GM21619 (cell line): ENCODE measurements around the gene ZNF467.

Experiments
- ATAC-seq: cut with Tn5 transposase; IDR thresholded peaks from one replicate; pipeline ENCODE4 v1.9.1; 2021; ENCODE audit not compliant: unreplicated experiment

The ZNF467 gene

DNA sequence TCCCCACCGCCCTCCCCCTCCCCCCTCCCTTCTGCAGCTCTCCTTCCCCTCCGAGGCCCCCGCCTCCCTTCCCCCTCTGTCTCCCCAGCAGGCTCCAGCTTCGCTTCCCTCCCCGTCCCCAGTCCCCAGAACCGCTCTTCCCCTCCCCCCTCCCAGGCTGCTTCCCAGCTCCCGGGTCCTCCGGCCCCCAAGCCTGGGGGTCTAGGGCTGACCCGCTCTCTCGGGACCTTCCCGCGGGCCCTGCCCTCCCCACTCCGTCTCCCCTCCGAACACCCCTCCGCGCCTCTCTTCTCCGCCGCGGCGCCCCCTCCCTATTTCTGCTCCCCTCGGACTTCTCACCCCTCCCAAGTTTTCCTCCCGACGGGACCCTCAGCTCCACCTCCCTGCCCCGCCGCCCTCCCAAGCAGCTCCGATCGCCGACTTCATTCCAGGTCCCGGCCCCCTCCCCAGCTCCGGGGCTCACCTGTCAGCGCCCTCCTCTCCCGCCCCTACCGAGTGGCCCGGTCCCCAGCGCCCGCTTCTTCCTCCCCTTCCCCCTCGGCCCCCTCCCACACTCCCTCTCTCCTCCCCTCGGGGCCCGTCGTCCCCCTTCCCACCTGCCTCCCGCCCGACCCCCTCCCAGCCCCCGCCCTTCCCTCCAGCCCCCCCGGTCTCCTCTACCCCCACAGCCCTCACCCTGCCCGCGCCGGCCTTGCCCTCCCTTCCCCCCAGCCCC, 990 bp downstream of the ZNF467 start:
- ATAC-seq: no peak

DNA sequence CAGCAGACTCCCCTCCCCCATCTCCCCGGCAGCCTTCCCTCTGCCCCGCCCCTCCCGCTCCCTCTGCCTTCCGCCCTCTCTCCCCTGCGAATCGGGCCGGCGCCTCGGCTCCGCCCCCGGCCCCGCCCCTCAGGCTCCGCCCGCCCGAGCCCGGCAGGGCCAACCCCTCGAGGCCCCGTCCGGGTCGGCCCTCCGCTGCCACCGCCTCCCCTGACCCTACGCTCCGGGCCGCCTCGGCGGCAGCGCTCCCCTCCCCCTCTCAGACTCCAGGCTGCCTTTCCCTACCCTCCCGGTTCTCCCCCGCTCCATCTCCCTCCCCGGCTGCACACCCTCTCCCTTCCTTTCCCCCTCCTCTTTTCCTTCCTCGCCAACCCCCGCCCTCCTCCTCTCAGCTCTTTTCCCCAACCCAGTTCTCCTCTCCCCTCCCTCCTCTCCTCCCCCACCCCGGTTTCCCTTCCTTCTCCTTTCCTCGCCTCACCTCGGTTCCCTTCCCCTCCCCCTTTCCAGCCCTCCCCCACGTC, 1.6 kb downstream of the ZNF467 start:
- ATAC-seq: peak; percentile 95

DNA sequence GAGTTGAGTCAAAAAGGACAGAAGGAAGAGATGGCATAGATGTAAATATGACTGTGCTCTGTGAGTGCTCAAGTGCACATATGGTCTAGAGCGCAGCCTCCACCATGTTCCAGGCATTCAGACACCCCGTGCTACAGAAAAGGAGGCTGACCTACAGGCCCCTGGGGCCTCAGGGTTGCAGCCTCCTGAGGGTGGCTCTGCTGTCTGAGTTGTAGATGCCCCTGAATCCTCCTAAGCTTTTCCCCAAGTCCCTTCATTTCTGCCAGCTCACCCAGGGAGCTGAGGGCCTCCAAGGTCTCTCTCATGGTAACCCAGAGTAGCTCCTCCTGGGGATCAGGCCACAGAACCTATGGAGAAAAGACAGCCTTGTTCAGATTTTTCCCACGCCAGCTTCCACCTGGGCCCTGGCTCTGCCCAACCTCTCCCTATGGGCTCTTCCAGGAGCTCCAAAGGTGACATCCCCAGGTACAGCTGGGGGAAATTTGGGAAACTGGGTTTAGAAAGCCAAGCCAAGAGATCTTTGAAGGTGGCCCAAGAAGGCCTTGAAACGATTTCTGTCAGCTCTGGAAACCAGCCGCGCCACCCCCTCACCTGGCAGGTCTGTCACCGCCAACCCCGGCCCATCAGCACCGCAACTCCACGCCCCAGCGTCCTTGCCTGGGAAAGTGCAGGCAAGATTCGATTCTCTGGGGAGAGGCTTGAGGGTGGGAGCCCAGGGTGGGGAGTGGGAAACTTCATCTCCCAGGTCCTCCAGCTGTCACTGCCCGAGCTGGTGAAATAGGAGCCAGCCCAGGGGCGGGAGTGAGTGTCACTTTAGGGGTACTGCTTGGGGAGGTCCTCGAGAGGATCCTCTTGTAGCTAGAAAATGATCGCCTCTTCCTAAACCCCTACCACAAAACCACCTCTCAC, 2.4 kb downstream of the ZNF467 start:
- peak; percentile 19 for ATAC-seq

DNA sequence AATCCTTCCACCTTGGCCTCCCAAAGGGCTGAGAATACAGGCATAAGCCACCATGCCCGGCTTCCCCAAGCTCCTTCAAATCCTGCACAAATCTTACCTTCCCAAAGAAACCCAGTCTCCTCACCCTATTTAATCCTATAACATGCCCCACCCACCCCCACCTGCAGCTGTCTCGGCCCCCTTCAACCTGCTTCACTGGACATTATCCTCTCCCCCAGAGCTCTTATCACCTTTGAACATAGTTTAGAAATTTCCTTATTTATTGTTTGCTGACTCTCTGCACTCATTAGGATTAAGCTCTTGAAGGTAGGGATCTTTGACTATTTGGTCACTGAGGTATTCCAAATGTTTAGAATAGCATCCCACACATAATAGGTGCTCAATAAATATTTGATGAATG, 3.5 kb downstream of the ZNF467 start:
- ATAC-seq: no peak

DNA sequence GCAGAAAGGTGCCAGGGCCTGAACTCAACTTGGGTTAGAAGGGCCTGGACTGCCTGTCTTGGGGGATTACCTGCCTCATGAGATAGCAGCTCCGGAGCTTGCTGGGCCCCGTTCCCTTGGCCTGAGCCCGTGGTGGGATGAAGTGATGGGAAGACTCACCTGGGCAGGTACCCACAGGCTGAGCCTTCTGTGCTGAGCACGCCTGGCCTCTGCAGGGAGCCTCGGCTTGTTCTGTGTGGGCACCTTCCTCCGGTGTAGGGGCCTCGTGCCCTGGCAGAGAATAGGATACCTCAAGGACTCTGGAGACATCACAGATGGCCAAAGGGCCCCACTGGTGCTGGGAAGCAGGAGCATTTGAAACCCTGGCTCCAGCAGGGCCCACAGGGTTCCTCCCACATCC, 4.5 kb downstream of the ZNF467 start:
- ATAC-seq: no peak

DNA sequence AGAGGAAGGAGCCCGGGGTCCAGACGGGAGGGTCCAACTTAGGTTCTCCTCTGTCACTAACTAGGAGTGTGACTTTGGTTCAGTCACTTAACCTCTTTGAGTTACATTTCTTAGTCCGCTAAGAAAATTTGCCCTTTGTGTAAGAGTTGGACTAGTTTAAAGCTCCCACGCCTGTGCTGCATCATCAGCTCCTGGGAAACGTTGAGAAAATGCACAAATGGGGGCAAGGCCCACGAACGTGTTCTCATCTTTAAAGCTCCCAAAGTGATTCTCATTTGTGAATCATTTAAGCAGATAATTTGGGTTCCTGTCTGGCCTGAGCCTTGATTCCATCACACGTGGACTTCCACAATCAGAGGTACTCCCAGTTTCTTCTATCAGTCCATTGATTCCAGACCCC, 6.3 kb downstream of the ZNF467 start:
- no peak for ATAC-seq

DNA sequence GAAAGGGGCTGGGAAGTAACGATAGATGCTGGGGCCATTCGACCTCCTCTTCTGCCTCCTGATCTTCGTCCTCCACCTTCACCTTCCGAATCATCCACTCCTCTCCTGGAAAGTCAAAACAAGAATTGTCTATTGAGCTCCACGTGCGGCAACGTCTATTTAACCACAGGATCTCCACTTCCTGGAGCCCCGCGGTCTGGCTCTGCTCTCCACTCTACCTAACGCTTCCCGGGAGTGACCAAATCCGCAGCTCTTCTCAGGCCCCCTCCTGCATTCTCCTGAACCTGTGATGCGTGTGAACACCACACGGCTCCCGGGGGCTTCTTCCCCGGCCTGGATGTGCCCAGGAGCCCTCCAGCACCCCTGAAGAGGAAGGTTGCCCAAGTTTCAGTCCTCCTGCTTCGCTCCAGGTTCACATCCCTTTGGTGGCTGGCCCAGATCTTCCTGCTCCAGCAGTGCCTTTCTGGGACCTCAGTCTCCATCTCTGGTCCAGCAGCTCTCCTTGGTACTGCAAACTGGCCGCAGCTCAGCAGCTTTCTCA, 7.2 kb downstream of the ZNF467 start:
- ATAC-seq: no peak

DNA sequence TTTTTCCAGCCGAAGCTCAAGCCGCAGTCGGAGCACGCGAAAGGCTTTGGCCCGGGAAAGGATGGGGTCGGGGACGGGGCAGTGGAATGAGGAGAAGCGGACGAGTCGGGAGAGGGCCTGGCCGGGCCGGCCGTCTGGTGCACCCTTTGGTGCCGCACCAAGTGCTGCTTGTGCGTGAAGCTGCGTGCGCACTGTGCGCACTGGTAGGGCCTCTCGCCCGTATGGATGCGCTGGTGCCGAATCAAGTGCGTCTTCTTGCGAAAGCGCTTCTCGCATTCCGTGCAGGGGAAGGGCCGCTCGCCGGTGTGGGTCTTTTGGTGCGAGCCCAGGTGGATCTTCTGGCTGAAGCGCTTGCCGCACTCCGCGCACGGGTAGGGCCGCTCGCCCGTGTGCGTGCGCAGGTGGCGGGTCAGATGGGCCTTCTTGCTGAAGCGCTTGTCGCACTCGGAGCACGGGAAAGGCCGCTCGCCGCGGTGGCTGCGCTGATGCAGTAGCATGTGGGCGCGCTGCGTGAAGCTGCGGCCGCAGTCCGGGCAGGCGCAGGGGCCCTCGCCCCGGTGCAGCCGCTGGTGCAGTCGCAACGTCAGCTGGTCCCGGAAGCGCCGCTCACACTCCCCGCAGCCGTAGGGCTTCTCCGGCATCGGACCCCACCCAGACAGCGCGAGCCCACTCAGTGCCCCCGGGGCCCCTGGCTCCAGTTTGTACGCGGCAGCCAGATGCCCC, 7.8 kb downstream of the ZNF467 start:
- ATAC-seq: no peak

DNA sequence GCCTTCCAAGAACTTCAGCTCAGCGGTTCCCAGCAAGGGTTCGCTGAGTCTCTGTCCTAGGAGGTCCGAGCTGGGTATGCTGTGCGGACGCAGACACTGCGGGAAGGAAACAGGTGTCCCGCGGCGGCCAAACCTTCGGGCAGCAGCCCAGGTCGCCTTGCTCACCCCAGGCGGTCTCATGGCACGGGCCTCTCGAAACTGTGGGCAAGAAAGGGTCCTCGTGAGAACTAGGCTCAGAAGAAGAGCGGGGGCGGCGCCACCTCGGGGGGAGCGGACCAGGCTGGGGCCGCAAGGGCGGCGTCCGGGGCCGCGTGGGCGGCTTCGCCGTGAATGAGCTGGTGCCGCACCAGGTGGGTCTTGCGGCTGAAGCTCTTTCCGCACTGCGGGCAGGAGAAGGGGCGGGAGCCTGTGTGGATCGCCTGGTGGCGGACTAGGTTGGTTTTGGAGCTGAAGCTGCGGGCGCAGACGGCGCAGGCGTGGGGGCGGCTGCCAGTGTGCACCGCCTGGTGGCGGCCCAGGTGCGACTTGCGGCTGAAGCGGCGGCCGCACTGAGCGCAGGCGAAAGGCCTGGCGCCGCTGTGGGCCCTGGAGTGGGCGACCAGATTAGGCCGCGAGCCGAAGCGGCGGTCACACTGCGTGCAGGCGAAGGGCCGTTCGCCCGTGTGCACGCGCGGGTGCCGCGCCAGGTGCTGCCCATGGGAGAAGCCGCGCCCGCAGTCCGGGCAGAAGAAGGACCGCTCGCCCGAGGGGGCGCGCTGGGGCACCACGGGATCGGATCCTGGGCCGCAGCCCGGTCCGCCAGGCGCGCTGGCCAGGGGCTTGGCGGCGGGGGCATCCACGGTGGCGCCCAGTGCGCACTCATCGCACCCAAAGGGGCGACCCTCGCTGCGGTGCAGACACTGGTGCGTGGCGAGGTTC, 8.6 kb downstream of the ZNF467 start:
- ATAC-seq: no peak

DNA sequence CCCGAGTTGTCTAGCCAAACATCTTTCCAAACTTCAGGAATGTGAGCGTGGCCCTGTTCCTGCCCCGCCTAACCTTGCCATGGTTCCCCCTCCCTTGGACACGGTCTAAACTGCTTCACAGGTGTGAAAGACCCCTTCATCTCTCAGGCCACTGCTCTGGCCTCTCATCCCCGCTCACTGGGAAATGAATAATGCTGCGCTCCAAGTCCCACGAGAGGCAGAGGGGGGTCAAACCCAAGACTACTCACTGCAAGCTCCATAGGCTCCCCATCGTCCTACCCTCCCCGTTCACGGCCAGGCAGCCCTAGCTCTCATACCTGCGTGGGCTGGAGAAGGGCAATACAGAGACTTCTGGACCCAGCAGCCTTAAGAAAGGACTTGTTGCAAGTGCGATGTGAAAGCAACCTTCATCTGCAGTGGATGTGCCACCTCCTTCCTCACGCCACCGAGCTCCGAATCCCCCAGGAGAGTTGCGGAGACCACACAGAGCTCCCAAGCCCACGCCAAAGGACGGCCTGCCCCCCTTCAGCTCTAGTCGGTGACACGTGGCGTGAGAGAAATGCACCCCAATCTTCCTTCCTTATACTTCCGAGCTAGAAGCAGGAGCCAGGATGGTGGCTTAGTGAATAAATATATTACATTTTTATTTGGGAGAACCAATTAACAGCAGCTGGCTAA, 9.7 kb downstream of the ZNF467 start:
- ATAC-seq: no peak

DNA sequence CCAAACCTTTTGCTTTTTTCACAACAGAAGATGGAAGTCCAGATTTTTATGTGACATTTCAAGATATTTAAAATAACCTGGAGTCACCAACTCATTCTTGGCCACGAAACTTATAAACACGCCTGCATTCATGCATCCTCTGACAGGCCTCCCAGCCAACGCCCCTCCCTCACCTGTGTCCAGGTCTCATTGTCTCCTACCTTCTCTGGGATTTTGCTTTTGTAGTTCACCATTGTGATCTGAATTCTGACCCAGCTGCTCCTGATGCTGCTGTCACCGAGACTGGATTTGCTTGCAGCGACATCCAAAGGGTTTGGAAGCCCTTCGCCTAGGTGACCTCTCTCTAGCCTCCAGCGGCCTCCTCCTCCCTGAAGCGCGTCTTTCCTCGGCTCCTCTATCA, 10.8 kb downstream of the ZNF467 start:
- ATAC-seq: no peak

DNA sequence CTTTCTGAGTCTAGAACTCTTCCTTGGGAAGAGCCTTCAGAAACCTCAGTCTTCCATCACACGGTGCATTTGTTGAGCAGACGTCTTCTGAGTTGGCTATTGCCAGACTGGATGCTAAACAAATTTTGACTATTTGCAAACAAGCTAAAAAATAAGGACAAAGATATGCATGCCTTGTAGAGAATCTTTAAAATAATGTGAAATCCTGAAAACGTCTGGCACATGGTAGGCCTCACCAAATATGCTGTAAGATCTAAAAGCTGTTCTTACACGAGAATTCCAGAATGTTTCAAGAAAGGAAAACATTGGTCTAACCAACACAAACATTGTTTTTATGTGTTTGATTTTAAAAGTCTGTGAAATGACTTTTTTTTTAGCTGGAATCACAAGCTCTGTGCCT, 11.3 kb downstream of the ZNF467 start:
- ATAC-seq: no peak

DNA sequence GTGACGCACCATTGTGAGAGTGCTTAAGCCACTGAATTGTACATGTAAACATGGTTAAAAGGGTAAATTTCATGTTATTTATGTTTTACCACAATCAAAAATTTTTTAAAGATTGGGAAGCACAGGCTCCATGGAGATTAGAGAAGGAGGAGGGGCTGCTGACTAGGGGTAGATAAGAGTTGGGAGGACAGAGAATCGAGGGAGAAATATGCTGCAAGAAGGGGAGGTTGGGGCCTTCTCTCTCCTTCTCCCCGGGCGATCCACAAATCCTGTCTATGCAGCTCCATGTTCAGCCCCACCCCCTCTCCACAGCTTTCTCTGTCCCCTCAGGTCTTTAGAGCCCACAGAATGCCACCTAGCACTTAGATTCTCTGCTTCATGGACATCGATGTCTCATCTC, 12.1 kb downstream of the ZNF467 start:
- no peak for ATAC-seq

DNA sequence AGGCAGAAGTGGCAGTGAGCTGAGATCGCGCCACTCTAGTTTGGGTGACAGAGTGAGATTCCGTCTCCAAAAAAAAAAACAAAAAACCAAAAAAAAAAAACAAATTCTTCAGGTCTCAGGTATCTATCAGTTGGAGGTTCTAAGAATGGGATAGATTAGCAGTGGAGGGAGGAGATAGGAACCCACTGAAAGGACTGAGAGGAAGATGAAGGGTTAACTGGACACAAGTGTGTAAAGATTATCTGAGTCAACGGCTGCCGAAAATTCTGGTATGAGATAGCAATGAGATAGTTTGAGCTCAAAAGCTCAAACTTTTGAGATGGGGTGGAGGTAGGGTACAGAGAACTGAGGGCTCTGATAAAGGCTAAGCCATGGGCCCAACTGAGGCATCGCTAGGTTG, 12.8 kb downstream of the ZNF467 start:
- ATAC-seq: no peak

DNA sequence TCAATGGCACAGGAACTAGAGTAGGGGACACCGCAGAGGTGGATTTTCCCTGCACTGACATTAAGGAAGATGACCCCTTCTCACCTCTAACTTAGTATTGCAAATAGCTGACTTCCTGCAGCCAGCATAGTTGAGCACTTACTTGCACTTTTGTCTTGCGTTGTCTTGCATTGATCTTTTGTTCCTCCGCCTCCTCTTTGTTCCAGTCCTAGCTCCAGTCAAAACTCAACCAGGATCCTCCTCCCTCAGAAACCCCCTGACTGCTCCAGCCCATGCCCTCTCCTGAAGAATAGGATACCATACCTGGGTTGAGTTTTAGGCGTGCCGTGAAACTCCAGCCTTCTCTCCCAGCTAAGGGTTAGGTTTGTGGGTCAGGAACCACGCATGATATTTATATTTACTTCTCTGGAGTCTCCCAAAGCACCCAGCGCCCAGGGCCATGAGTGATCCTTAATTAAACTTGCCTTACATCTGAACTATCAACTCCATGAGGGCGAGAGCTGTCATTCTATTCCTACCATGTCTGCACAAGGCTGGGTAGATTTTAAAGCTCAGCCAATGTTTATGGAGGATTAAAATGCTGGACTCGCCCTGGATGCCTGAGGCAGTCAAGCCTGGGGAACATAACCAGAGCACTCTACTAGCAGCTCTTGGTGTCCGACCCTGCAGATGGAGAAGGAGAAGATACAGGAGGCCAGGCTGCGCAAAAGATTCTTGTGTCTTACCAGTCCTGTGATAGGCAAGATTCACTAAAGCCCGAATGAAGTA, 14.1 kb downstream of the ZNF467 start:
- ATAC-seq: no peak

DNA sequence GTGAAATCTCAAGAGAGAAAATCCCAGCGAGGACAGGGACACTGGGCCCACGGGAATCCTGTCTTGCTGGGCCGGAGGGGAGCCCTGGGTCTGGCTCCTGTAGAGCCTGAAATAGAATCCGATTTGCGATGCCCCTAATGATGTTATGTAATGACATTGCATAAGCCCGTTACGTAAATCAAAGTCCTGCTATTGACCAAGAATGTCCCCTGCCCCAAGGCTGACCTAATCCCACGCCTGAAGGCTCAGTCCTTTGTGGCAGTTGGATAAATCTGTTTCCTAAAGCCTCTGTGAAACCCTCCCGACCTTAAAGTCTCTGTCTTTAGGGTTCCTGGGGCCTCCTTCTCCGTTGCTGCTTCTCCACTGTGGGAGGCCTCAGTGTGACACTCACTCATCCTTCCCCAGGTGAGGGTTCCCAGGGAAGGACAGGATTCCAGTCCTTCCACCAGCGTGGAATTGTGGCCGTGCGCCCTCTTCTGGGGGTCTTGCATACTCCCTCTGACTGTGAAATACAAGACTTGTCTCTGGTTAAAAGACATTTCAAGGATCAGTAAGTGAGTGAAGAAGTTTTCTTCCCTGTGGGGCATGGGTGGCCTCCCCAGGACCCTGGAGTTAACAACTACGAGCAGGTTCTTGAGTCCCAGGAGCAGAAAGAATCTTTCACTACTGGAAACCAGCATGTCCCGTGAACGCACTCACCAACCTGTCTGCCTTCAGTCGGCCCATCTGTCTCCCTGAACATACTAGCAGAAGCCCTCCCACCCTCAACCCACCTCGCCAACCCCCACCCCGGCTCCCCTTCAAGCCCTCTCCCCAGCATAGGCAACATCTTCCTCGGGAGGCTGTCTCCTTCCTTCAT, 19.8 kb downstream of the ZNF467 start:
- no peak for ATAC-seq

DNA sequence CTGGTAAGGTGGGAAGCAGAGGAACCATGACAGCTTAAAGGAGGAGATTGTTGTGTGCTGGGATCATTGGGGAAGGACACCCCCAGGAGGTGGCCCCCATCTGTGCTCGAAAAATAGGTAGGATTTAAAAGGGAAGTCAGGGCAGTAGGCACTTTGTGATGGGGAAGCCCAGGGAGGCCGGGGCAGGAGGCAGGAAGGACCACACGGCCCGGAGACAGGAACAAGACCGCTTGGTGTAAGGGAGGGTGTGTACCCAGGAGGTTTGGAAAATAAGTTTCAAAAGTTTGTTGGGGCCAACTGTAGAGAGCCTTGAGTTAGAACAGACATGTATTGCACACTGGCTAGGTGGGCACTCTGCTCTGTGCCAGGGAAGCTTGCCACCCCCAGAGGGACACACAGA, 20.7 kb downstream of the ZNF467 start:
- ATAC-seq: no peak
